HuH-7 (cell line): ENCODE data around the gene CPB1.

Experiments used
- DNase-seq: peaks from one replicate; pipeline ENCODE4 v3.0.0; 2011; ENCODE audit warnings: low spot score

Gene CPB1

DNA sequence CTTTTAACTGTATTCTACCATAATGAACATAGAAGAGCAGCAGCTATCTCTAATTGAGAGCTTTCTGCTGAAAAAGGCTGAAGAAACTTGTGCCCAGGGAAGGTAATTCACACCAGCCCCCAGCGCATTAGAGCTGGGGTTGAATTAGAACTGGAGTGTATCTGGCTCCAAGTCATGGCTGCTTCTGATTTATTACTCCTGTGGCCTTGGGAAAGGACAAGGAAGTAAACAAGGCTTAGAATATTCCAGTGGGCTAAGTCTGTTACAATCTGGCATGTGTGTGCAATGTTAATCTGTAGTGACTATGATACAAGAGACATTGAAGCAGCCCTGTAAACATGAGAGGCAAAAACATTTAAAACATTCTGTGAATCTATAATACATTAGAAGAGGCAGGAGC is 55.6 kb downstream of the CPB1 start:
- no peak for DNase-seq

DNA sequence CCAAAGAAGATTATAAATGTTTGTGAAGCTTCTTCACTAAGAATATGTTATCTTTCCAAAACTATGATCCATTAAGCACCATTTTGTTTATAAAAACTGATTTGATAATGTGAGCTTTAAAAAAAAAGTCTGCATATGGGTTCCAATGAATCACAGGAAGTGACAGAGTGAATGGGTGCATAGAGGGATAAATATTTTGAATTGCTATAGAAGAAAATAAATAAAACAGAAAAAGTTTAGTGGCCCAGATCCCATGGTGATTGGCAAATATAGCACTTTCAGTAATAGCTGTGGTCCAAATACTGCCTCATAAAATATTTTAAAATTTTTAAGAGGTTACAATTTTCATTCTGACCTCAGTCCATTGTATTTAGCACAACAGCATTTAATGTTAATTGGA is 56.6 kb downstream of the CPB1 start:
- no peak for DNase-seq

- no peak for DNase-seq
These were observed 62.2 kb downstream of the CPB1 start for GRCh38 chr3:148889828-148890227.

DNA sequence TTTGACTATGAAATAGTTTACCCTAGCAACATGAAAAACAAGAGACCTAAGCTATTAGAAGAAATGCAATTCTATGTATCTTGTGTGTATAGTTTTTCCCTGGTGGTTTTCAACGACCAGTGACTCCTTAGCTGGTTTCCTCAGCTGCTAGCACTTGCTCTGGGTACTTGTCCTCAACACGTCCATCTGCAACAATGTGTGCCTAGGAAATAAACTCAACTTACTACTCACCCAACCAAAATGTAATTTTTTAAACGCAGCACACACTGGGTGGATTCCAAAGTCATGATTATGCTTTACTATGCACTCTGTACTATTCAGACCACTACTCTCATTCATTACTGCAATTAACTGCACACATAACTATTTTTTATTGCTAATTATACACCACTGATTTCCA is 68.5 kb downstream of the CPB1 start:
- no peak for DNase-seq

- DNase-seq: no peak
These were observed 74.6 kb downstream of the CPB1 start for GRCh38 chr3:148901987-148902791.

- no peak for DNase-seq
These were observed 75.4 kb downstream of the CPB1 start for GRCh38 chr3:148903022-148903442.

DNA sequence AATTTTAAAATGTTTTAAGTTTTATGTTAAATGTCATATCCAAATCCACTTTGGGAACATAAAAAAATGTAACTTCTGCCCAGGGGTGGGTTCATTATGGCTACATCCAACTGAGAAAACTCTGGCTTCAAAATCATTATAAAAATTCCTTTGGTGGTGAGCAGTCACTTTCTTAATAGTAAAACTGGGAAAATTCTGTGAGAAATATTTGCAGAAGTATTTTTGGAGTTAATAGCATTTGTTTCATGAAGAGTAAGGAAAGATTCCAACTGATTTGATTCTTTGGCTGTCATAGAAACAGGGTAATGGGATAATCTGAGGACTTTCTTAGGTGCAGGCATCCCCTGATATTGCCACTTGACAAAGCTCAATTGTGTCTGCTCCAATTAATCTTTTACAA is 76.3 kb downstream of the CPB1 start:
- DNase-seq: no peak

DNA sequence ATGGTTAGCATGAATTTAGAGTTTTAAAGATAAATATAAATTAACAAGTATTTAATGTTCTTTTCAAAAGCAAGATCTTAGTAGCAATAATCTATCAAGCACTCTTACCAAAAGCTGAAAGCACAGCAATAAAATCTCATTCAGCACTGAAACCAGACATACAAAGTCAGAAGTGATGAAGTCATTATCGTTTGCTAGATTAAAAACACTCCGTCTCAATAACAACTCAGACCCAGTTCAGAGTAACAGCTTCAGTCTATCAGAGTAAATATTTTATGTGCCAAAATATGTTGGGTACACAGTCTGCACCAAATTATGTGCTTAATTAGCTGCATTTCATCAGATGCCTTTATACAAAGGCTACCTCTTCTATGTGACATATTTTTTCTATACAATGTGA is 79.1 kb downstream of the CPB1 start:
- DNase-seq: no peak
